HG02798 (cell line): Measurements from ENCODE around the gene ZNF142.
A peak's percentile ranks its signal among the peaks of the same experiment; 100 is the strongest.

Experiments used
- ATAC-seq: cut with Tn5 transposase; IDR thresholded peaks from one replicate; pipeline ENCODE4 v1.9.1; 2021; ENCODE audit warnings: mild to moderate bottlenecking; ENCODE audit not compliant: unreplicated experiment, poor library complexity

ZNF142 gene

GRCh38 chr2:218658671-218659257 lies 659 bp downstream of the ZNF142 start:
- peak; percentile 36 for ATAC-seq

- ATAC-seq, result no peak
Observed at GRCh38 chr2:218655751-218656150, 3.7 kb downstream of the ZNF142 start.

- ATAC-seq, result no peak
Observed at GRCh38 chr2:218648787-218649100, 10.7 kb downstream of the ZNF142 start.

- peak; percentile 57 for ATAC-seq
Observed at GRCh38 chr2:218648088-218648786, 11.2 kb downstream of the ZNF142 start.

GRCh38 chr2:218645126-218645525 lies 14.3 kb downstream of the ZNF142 start:
- no peak for ATAC-seq

GRCh38 chr2:218644721-218645120 lies 14.7 kb downstream of the ZNF142 start:
- no peak for ATAC-seq

- no peak for ATAC-seq
Observed at GRCh38 chr2:218643751-218644310, 15.6 kb downstream of the ZNF142 start.

- no peak for ATAC-seq
Observed at GRCh38 chr2:218642786-218643185, 16.6 kb downstream of the ZNF142 start.

- ATAC-seq, result no peak
Observed at GRCh38 chr2:218642121-218642656, 17.2 kb downstream of the ZNF142 start.

- no peak for ATAC-seq
Observed at GRCh38 chr2:218638372-218638771, 21.1 kb downstream of the ZNF142 start.

- ATAC-seq, result no peak
Observed at GRCh38 chr2:218635719-218636118, 23.7 kb downstream of the ZNF142 start.

GRCh38 chr2:218631837-218632236 lies 27.6 kb downstream of the ZNF142 start:
- no peak for ATAC-seq

- no peak for ATAC-seq
Observed at GRCh38 chr2:218627939-218628338, 31.5 kb downstream of the ZNF142 start.

GRCh38 chr2:218626369-218626768 lies 33.1 kb downstream of the ZNF142 start:
- ATAC-seq, result no peak

- no peak for ATAC-seq
Observed at GRCh38 chr2:218623366-218623705, 36.1 kb downstream of the ZNF142 start.

GRCh38 chr2:218622606-218623365 lies 36.6 kb downstream of the ZNF142 start:
- no peak for ATAC-seq

- no peak for ATAC-seq
Observed at GRCh38 chr2:218621007-218621406, 38.4 kb downstream of the ZNF142 start.

- ATAC-seq, result no peak
Observed at GRCh38 chr2:218618102-218618860, 41.1 kb downstream of the ZNF142 start.

GRCh38 chr2:218615868-218616315 lies 43.5 kb downstream of the ZNF142 start:
- no peak for ATAC-seq

GRCh38 chr2:218607436-218608115 lies 51.8 kb downstream of the ZNF142 start, which contains the start of gene PLCD4:
Gene PLCD4, plus strand, starts transcription at chr2:218607899. Its CDS starts 7,841 bp downstream, at chr2:218615740.
- ATAC-seq, result no peak
